H1 (cell line): ENCODE data around the gene CPA2. TPM values are rescaled to one million over a fixed set of nuclear protein-coding genes. Genes with fewer than 3 reads are reported as not detected.

Experiments
- CTCF ChIA-PET: fragments of 300-600 bp; sonication (Branson Sonifier 250); formaldehyde crosslinking; loops from one replicate; lab custom pipeline; 2021; ENCODE audit not compliant: partially characterized antibody; lab: Charles Lee
- POLR2A ChIA-PET: fragments of 300-600 bp; sonication (Branson Sonifier 250); formaldehyde crosslinking; loops from one replicate; lab custom pipeline; 2021; ENCODE audit warnings: inconsistent platforms; ENCODE audit not compliant: partially characterized antibody; lab: Charles Lee
- DNase-seq, 2 experiments: peaks; one replicate each; pipeline versions ENCODE4 v3.0.0 to v3.0.0-alpha.2; 2010 to 2022; ENCODE audit warnings: low spot score in 2 of 2, low read depth in 1 of 2, mixed read lengths in 1 of 2
- FAIRE-seq: peaks from 2 replicates; lab custom pipeline; 2011; peaks lifted over from hg19 to GRCh38; lab: Jason Lieb, UNC
- H2AFZ ChIP-seq: 2 replicates; pipeline ENCODE4 v1.8.1; 2012; ENCODE audit warnings: low read length, inconsistent platforms
- H2AK5ac ChIP-seq: 2 replicates; pipeline ENCODE4 v1.6.1; 2013; ENCODE audit warnings: low read depth, low read length
- H2BK120ac ChIP-seq: replicated peaks from 2 replicates; pipeline ENCODE3; 2013; ENCODE audit warnings: low read depth, low read length, inconsistent platforms
- H2BK12ac ChIP-seq: 2 replicates; pipeline ENCODE4 v1.6.1; 2013; ENCODE audit warnings: low read depth, low read length
- H2BK15ac ChIP-seq: 2 replicates; pipeline ENCODE4 v1.6.1; 2013; ENCODE audit warnings: low read length
- H2BK20ac ChIP-seq: 2 replicates; pipeline ENCODE4 v1.6.1; 2013; ENCODE audit warnings: low read length
- H2BK5ac ChIP-seq: 2 replicates; pipeline ENCODE4 v1.6.1; 2013; ENCODE audit warnings: low read depth, low read length
- H3K14ac ChIP-seq: 2 replicates; pipeline ENCODE4 v1.6.1; 2013; ENCODE audit warnings: inconsistent platforms; ENCODE audit not compliant: insufficient read length
- H3K18ac ChIP-seq: 2 replicates; pipeline ENCODE4 v1.6.1; 2013; ENCODE audit warnings: low read length; ENCODE audit errors: extremely low read depth
- H3K23ac ChIP-seq: 2 replicates; pipeline ENCODE4 v1.6.1; 2013; ENCODE audit warnings: inconsistent platforms; ENCODE audit not compliant: insufficient read length
- H3K23me2 ChIP-seq: 2 replicates; pipeline ENCODE4 v1.6.1; 2013; ENCODE audit warnings: low read depth, low read length
- H3K27ac ChIP-seq: 2 replicates; pipeline ENCODE4 v1.6.1; 2011; ENCODE audit warnings: low read depth, low read length, inconsistent platforms
- H3K27me3 ChIP-seq, 4 experiments: replicated peaks in 1 of 4; 1 replicate in 1 of 4; 2 replicates in 3 of 4; pipeline versions ENCODE4 v1.6.1 to v1.8.1; 2011 to 2013; ENCODE audit warnings: low read length in 3 of 4, mild to moderate bottlenecking in 3 of 4, inconsistent platforms in 2 of 4, mixed read lengths in 2 of 4, moderate library complexity in 1 of 4; ENCODE audit not compliant: control insufficient read depth in 3 of 4, insufficient read depth in 3 of 4; ENCODE audit errors: extremely low read depth in 1 of 4
- H3K36me3 ChIP-seq, 4 experiments: 2 replicates each; pipeline versions ENCODE4 v1.6.1 to v1.8.1; 2011 to 2013; ENCODE audit warnings: mild to moderate bottlenecking in 4 of 4, low read length in 3 of 4, moderate library complexity in 2 of 4, control low read depth in 1 of 4, inconsistent platforms in 1 of 4; ENCODE audit not compliant: insufficient read depth in 4 of 4, control insufficient read depth in 2 of 4
- H3K4ac ChIP-seq: replicated peaks from 2 replicates; pipeline ENCODE3; 2013; ENCODE audit warnings: low read length, low read depth, mixed read lengths, inconsistent platforms; ENCODE audit not compliant: insufficient read length
- H3K4me1 ChIP-seq, 4 experiments: replicated peaks in 1 of 4; 1 replicate in 1 of 4; 2 replicates in 3 of 4; pipeline versions ENCODE4 v1.6.1 to v1.8.1; 2011 to 2013; ENCODE audit warnings: low read length in 3 of 4, inconsistent platforms in 2 of 4, mixed read lengths in 1 of 4; ENCODE audit not compliant: insufficient read depth in 4 of 4, control insufficient read depth in 3 of 4
- H3K4me2 ChIP-seq, 2 experiments: 2 replicates each; pipeline versions ENCODE4 v1.6.1 to v1.8.1; 2011 to 2013; ENCODE audit warnings: low read depth in 2 of 2, low read length in 2 of 2, control low read depth in 1 of 2, inconsistent platforms in 1 of 2, mild to moderate bottlenecking in 1 of 2; ENCODE audit not compliant: insufficient read depth in 1 of 2
- H3K4me3 ChIP-seq, 4 experiments: fragments of 200-600, 300-600 bp in 1 of 4; sonication (generic), shearing (Covaris generic), sonication (Bioruptor Twin) in 1 of 4; 2 replicates each; pipeline versions ENCODE4 v1.5.1 to v1.8.1; 2011 to 2016; ENCODE audit warnings: low read length in 4 of 4, low read depth in 3 of 4, control low read depth in 2 of 4, inconsistent platforms in 2 of 4, mild to moderate bottlenecking in 2 of 4, mixed read lengths in 1 of 4, moderate library complexity in 1 of 4; ENCODE audit not compliant: insufficient read depth in 2 of 4; ENCODE audit errors: extremely low read depth in 1 of 4
- H3K56ac ChIP-seq: replicated peaks from 2 replicates; pipeline ENCODE3; 2013; ENCODE audit warnings: low read depth, mild to moderate bottlenecking, mixed read lengths, low read length, inconsistent platforms; ENCODE audit not compliant: insufficient read length
- H3K79me1 ChIP-seq: 2 replicates; pipeline ENCODE4 v1.6.1; 2013; ENCODE audit warnings: low read depth, low read length, control low read depth
- H3K79me2 ChIP-seq, 2 experiments: 2 replicates each; pipeline versions ENCODE4 v1.6.1 to v1.8.1; 2012 to 2013; ENCODE audit warnings: low read length in 2 of 2, mild to moderate bottlenecking in 2 of 2, inconsistent platforms in 1 of 2; ENCODE audit not compliant: insufficient read depth in 2 of 2, control insufficient read depth in 1 of 2
- H3K9ac ChIP-seq, 4 experiments: replicated peaks in 1 of 4; 1 replicate in 1 of 4; 2 replicates in 3 of 4; pipeline versions ENCODE4 v1.6.1 to v1.8.1; 2011 to 2013; ENCODE audit warnings: low read depth in 3 of 4, low read length in 3 of 4, control low read depth in 2 of 4, mild to moderate bottlenecking in 2 of 4, moderate library complexity in 2 of 4, inconsistent platforms in 1 of 4; ENCODE audit errors: extremely low read depth in 1 of 4
- H3K9me3 ChIP-seq, 2 experiments: 2 replicates each; pipeline versions ENCODE4 v1.6.1 to v1.8.1; 2012 to 2013; ENCODE audit warnings: mild to moderate bottlenecking in 2 of 2, moderate library complexity in 2 of 2, control low read depth in 1 of 2, inconsistent platforms in 1 of 2, low read depth in 1 of 2, low read length in 1 of 2, mixed read lengths in 1 of 2; ENCODE audit not compliant: insufficient read depth in 2 of 2
- H4K20me1 ChIP-seq, 2 experiments: replicated peaks in 1 of 2; 2 replicates each; pipeline versions ENCODE3 to v1.8.1; 2011 to 2013; ENCODE audit warnings: inconsistent platforms in 2 of 2, low read length in 2 of 2, mild to moderate bottlenecking in 1 of 2; ENCODE audit not compliant: insufficient read depth in 2 of 2, control insufficient read depth in 1 of 2
- H4K5ac ChIP-seq: 2 replicates; pipeline ENCODE4 v1.6.1; 2013; ENCODE audit warnings: low read length, low read depth, mixed read lengths, inconsistent platforms; ENCODE audit not compliant: insufficient read length
- H4K8ac ChIP-seq: 2 replicates; pipeline ENCODE4 v1.8.0; 2013; ENCODE audit warnings: mild to moderate bottlenecking, moderate library complexity, low read length, inconsistent platforms; ENCODE audit not compliant: insufficient read depth; ENCODE audit errors: extremely low read depth
- H4K91ac ChIP-seq: replicated peaks from 2 replicates; pipeline ENCODE3; 2013; ENCODE audit warnings: low read length, mixed read lengths, inconsistent platforms; ENCODE audit not compliant: insufficient read length
- NANOG ChIP-seq: IDR thresholded peaks from 2 replicates; pipeline ENCODE4 v1.6.1; 2011; ENCODE audit warnings: low read length, low read depth, mild to moderate bottlenecking, inconsistent platforms; ENCODE audit not compliant: insufficient read depth, poor library complexity, severe bottlenecking
- WGBS, 2 experiments: shearing (Covaris generic) in 1 of 2; methylation state at CpG; one replicate each; pipeline versions ENCODE4 v1.1.6 to v1.1.7; 2013 to 2015; ENCODE audit warnings: low lambda C conversion rate in 2 of 2, mixed read lengths in 2 of 2, inconsistent platforms in 1 of 2, low coverage in 1 of 2, missing lambda C conversion rate in 1 of 2; ENCODE audit not compliant: insufficient replicate concordance in 2 of 2, insufficient coverage in 1 of 2, insufficient read length in 1 of 2; ENCODE audit errors: extremely low coverage in 1 of 2, missing lambda C conversion rate in 1 of 2; 5-methylcytosine and 5-hydroxymethylcytosine counted together
- polyA plus RNA-seq, 7 experiments: library from polyadenylated mRNA; depleted of rRNA in 3 of 7; stranded (reverse) in 5 of 7; unstranded in 2 of 7; fragments of >200 nt in 5 of 7; fragments of 200-250 nt in 2 of 7; gene quantifications; 1 replicate in 5 of 7; 2 replicates in 1 of 7; 4 replicates in 1 of 7; pipeline versions ENCODE4 v1.2.1 to v1.2.3, GENCODE V29; 2011 to 2013; ENCODE audit warnings: missing spikeins in 2 of 7, mixed read lengths in 2 of 7
- total RNA-seq: library from RNA; stranded (reverse); fragmentation: NEBNext Ultra II Directional; extraction: Animal tissue kit (Norgen Biotek cat#: 25700); gene quantifications from 2 replicates; pipeline ENCODE4 v1.2.1, GENCODE V29; 2021

The CPA2 gene
- total and polyA plus RNA-seq, 2 of the 8 experiments (the other 6 are each of a cell fraction or from before 2014, with no cell fraction given): 0.21 TPM; not detected in 1

DNA sequence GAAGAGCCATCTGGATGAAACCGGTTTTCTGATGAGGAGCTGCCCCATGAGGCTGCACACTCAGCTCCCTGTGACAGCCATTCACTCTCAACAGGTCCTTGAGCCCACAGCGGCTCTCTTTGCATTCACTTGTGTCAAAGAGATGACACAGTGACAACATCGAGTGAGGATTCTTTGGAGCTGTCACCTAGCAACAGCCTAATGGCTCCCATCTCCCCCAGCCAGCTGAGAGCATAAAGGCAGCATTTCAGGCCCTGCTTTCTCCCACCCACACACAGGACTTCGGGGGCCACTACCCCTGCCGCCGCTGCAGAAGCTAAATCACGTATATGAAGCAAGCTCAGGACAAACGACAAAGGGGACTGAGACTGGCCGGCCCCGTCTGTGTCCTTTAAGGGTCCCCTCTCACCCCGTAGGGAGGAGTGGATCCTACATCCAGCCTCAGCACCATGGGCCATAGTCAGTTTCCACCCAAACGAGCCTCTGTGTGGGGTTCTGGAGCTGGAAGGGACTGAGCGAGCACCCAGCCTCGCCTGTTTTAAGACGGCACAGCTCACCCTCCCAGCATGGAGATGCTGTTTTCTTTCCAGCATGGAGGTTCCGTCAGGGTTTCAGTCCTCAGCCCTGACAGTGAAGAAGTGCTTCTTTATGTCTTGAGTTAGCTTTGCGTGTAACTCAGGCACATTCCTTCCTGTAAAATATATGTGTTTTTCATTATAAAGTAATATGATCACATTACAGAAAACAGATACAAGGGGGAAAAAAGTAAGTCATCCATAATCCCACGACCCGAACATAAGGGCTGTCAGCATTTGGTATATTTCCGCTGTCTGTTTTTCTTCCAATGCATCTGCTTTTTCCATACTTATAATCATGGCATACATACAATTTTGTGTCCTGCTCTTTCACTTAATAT lies 31.2 kb downstream of the CPA2 start:
- Histone ChIP-seq H4K5ac (no peak overlapping the region), H3K23ac (no peak overlapping the region), H3K27ac (no peak overlapping the region), H3K14ac (no peak overlapping the region), H3K36me3 (no peaks in the 10 kb centered on the region), H4K91ac (no peak overlapping the region), H3K4me1 (no peaks in the 10 kb centered on the region), H3K4ac (no peak overlapping the region), H2AFZ (no peak overlapping the region), H3K79me2 (no peaks in the 10 kb centered on the region), H4K8ac (no peak overlapping the region), H3K9me3 (no peaks in the 10 kb centered on the region), H3K4me2 (no peak overlapping the region), H3K4me3 (no peak overlapping the region), H2BK12ac (no peak overlapping the region), H3K9ac (no peak overlapping the region), H3K27me3 (no peaks in the 10 kb centered on the region), H3K18ac (no peak overlapping the region), H2BK120ac (no peak overlapping the region), H4K20me1 (no peaks in the 10 kb centered on the region), H2BK15ac (no peak overlapping the region), H3K56ac (no peak overlapping the region), H2AK5ac (no peak overlapping the region), H2BK20ac (no peak overlapping the region), H3K79me1 (no peaks in the 10 kb centered on the region), H2BK5ac (no peak overlapping the region), H3K23me2 (no peaks in the 10 kb centered on the region)
- WGBS, 2 experiments: 94% methylated on average over 18 of the region's 20 CpGs; no CpG with 5 or more reads in 1 of the 2 experiments
- no peak for DNase-seq
- CTCF ChIA-PET: interaction anchor here (0.7 to 1.5 kb wide), 6 partner anchors 9 to 55 kb away, joined by 3 to 5 read pairs (median 4); no protein-coding TSS in a partner anchor
- FAIRE-seq: no peak
- POLR2A ChIA-PET: no interaction called here
- no peak for TF ChIP-seq NANOG
